WTC11 (cell line): ENCODE measurements around the gene LNX1. TPM values are rescaled to one million over a fixed set of nuclear protein-coding genes. Genes with fewer than 3 reads are reported as not detected.

Experiments used
- ATAC-seq: fragments of 200-7000 bp; cut with Tn5 transposase; 2 replicates; pipeline ENCODE4 v1.10.0; 2021; ENCODE audit warnings: mild to moderate bottlenecking, moderate library complexity
- CTCF ChIA-PET: fragments of 300-600 bp; sonication (Branson Sonifier 250); formaldehyde crosslinking; loops from one replicate; lab custom pipeline; 2021; ENCODE audit warnings: antibody characterized with exemption; lab: Charles Lee
- POLR2A ChIA-PET: fragments of 350-600 bp; sonication (Branson Sonifier 250); formaldehyde crosslinking; loops from one replicate; lab custom pipeline; 2021; ENCODE audit warnings: antibody characterized with exemption; lab: Charles Lee
- DNase-seq: peaks from one replicate; pipeline ENCODE4 v3.0.0; 2021; ENCODE audit warnings: low spot score
- H3K27ac Mint-ChIP-seq: 2 replicates; pipeline ENCODE4 v1.8.0; 2021; ENCODE audit warnings: mixed read lengths
- H3K27me3 Mint-ChIP-seq: 2 replicates; pipeline ENCODE4 v1.8.0; 2021; ENCODE audit warnings: low read depth, mild to moderate bottlenecking, moderate library complexity, mixed read lengths
- H3K36me3 Mint-ChIP-seq: 2 replicates; pipeline ENCODE4 v1.8.0; 2021; ENCODE audit warnings: mixed read lengths
- H3K4me1 Mint-ChIP-seq: 2 replicates; pipeline ENCODE4 v1.8.0; 2022; ENCODE audit warnings: mixed read lengths
- H3K4me3 Mint-ChIP-seq: 2 replicates; pipeline ENCODE4 v1.8.0; 2021; ENCODE audit warnings: mild to moderate bottlenecking, moderate library complexity, mixed read lengths
- H3K9me3 Mint-ChIP-seq: 2 replicates; pipeline ENCODE4 v1.8.0; 2021; ENCODE audit warnings: mixed read lengths
- ATF1 ChIP-seq: sonication (generic); formaldehyde crosslinking; IDR thresholded peaks from 2 replicates; pipeline ENCODE4 v1.8.1; 2023; ENCODE audit warnings: mild to moderate bottlenecking, moderate library complexity, missing genetic modification reagents
- CDX4 ChIP-seq: fragments of 250-450 bp; sonication (Bioruptor Pico); IDR thresholded peaks from 2 replicates; pipeline ENCODE4 v1.9.0; 2021; ENCODE audit warnings: moderate library complexity, mild to moderate bottlenecking, inconsistent platforms, borderline replicate concordance
- GTF2I ChIP-seq: fragments of 250-450 bp; sonication (Bioruptor Pico); conservative IDR thresholded peaks from 2 replicates; pipeline ENCODE4 v1.4.0; 2021; ENCODE audit warnings: mild to moderate bottlenecking
- IRF2 ChIP-seq: sonication (generic); formaldehyde crosslinking; IDR thresholded peaks from 2 replicates; pipeline ENCODE4 v1.8.0; 2022; ENCODE audit warnings: low read depth, missing genetic modification reagents, borderline replicate concordance
- PRRX2 ChIP-seq: fragments of 250-450 bp; sonication (Bioruptor Pico); IDR thresholded peaks from 2 replicates; pipeline ENCODE4 v1.8.0; 2021; ENCODE audit warnings: mild to moderate bottlenecking
- SMAD4 ChIP-seq: sonication (generic); formaldehyde crosslinking; IDR thresholded peaks from 2 replicates; pipeline ENCODE4 v1.8.0; 2022; ENCODE audit warnings: mild to moderate bottlenecking, missing genetic modification reagents
- ZNF232 ChIP-seq: sonication (generic); formaldehyde crosslinking; IDR thresholded peaks from 2 replicates; pipeline ENCODE4 v1.8.0; 2022; ENCODE audit warnings: mild to moderate bottlenecking, missing genetic modification reagents
- total RNA-seq: library from RNA; stranded (reverse); gene quantifications from 3 replicates; pipeline ENCODE4 v1.2.3, GENCODE V29; 2021
- TF ChIP-seq, protein P1 (sequence below): fragments of 200-600 bp; IDR thresholded peaks from 2 replicates; pipeline ENCODE4 v1.8.0; 2022; ENCODE audit warnings: antibody characterized with exemption
- TF ChIP-seq, protein P2 (sequence below): fragments of 250-450 bp; sonication (Bioruptor Pico); IDR thresholded peaks from 2 replicates; pipeline ENCODE4 v1.9.0; 2021; ENCODE audit warnings: mild to moderate bottlenecking
- TF ChIP-seq, protein P3 (sequence below): fragments of 250-450 bp; sonication (Bioruptor Pico); IDR thresholded peaks from 2 replicates; pipeline ENCODE4 v1.9.0; 2021; ENCODE audit warnings: mild to moderate bottlenecking
- TF ChIP-seq, protein P4 (sequence below): sonication (generic); formaldehyde crosslinking; IDR thresholded peaks from 2 replicates; pipeline ENCODE4 v1.8.1; 2023; ENCODE audit warnings: mild to moderate bottlenecking, missing genetic modification reagents, moderate library complexity
- TF ChIP-seq, protein P5 (sequence below): sonication (generic); formaldehyde crosslinking; IDR thresholded peaks from 2 replicates; pipeline ENCODE4 v1.8.0; 2023; ENCODE audit warnings: mild to moderate bottlenecking, missing genetic modification reagents

The LNX1 gene
- total RNA-seq, 1 experiment from 2014 or later = 5.9 TPM

- peaks cover 3% of the 10 kb centered on the region; the same call in 1 of the 2 replicates for H3K9me3 Mint-ChIP-seq
- peak overlapping the region; percentile 63; the same call in 1 of the 2 replicates for H3K4me3 Mint-ChIP-seq
- ChIA-PET POLR2A (interaction anchor here (0.7 kb wide), 1 partner anchor 738 kb away, joined by 7 read pairs; no protein-coding TSS in a partner anchor), CTCF (no interaction called here)
- no peak for DNase-seq
- no peak for ATAC-seq
- no peak overlapping the region for H3K27ac Mint-ChIP-seq
- peaks cover 8% of the 10 kb centered on the region for H3K4me1 Mint-ChIP-seq
- no peaks in the 10 kb centered on the region for H3K27me3 Mint-ChIP-seq
- H3K36me3 Mint-ChIP-seq = peaks cover 3% of the 10 kb centered on the region; the same call in 1 of the 2 replicates
- TF ChIP-seq ATF1 = no peak
- TF ChIP-seq, protein P1, sequence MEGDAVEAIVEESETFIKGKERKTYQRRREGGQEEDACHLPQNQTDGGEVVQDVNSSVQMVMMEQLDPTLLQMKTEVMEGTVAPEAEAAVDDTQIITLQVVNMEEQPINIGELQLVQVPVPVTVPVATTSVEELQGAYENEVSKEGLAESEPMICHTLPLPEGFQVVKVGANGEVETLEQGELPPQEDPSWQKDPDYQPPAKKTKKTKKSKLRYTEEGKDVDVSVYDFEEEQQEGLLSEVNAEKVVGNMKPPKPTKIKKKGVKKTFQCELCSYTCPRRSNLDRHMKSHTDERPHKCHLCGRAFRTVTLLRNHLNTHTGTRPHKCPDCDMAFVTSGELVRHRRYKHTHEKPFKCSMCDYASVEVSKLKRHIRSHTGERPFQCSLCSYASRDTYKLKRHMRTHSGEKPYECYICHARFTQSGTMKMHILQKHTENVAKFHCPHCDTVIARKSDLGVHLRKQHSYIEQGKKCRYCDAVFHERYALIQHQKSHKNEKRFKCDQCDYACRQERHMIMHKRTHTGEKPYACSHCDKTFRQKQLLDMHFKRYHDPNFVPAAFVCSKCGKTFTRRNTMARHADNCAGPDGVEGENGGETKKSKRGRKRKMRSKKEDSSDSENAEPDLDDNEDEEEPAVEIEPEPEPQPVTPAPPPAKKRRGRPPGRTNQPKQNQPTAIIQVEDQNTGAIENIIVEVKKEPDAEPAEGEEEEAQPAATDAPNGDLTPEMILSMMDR = no peak
- no peak for TF ChIP-seq IRF2
- no peak for TF ChIP-seq GTF2I
- TF ChIP-seq ZNF232 = no peak
- TF ChIP-seq, protein P2, sequence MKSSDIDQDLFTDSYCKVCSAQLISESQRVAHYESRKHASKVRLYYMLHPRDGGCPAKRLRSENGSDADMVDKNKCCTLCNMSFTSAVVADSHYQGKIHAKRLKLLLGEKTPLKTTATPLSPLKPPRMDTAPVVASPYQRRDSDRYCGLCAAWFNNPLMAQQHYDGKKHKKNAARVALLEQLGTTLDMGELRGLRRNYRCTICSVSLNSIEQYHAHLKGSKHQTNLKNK (CRISPR knock-in tag) = no peak
- TF ChIP-seq CDX4 (CRISPR knock-in tag) = no peak
- TF ChIP-seq, protein P3, sequence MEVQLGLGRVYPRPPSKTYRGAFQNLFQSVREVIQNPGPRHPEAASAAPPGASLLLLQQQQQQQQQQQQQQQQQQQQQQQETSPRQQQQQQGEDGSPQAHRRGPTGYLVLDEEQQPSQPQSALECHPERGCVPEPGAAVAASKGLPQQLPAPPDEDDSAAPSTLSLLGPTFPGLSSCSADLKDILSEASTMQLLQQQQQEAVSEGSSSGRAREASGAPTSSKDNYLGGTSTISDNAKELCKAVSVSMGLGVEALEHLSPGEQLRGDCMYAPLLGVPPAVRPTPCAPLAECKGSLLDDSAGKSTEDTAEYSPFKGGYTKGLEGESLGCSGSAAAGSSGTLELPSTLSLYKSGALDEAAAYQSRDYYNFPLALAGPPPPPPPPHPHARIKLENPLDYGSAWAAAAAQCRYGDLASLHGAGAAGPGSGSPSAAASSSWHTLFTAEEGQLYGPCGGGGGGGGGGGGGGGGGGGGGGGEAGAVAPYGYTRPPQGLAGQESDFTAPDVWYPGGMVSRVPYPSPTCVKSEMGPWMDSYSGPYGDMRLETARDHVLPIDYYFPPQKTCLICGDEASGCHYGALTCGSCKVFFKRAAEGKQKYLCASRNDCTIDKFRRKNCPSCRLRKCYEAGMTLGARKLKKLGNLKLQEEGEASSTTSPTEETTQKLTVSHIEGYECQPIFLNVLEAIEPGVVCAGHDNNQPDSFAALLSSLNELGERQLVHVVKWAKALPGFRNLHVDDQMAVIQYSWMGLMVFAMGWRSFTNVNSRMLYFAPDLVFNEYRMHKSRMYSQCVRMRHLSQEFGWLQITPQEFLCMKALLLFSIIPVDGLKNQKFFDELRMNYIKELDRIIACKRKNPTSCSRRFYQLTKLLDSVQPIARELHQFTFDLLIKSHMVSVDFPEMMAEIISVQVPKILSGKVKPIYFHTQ (CRISPR knock-in tag) = no peak
- no peak for TF ChIP-seq PRRX2 (CRISPR knock-in tag)
- TF ChIP-seq, protein P4, sequence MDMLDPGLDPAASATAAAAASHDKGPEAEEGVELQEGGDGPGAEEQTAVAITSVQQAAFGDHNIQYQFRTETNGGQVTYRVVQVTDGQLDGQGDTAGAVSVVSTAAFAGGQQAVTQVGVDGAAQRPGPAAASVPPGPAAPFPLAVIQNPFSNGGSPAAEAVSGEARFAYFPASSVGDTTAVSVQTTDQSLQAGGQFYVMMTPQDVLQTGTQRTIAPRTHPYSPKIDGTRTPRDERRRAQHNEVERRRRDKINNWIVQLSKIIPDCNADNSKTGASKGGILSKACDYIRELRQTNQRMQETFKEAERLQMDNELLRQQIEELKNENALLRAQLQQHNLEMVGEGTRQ (CRISPR knock-in tag) = no peak
Measured at GRCh38 chr4:53563824-53564223, 27.5 kb downstream of the LNX1 start.

DNA sequence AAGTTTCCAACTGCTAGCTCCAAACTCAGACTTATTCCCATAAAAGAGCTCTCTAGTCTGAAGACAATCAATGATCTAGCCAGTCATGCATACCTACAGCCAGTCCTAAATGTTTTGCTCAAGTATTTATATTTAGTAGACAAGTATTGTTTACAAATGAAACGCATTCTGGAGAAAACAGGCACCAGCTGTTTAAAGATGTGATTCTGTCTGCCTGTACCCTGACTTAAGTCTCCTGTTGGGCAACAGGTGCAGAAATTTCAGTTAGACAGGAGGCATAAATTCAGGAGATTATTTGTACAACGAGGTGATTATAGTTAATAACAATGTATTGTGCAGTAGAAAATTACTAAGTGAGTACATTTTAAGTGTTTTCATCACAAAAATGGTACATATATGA, 28.9 kb downstream of the LNX1 start:
- peaks cover 1% of the 10 kb centered on the region; the same call in 1 of the 2 replicates for H3K9me3 Mint-ChIP-seq
- ChIA-PET POLR2A (no interaction called here), CTCF (interaction anchor here (1.1 kb wide), 1 partner anchor 56 kb away, joined by 3 read pairs; no protein-coding TSS in a partner anchor)
- peaks cover under 1% of the 10 kb centered on the region; the same call in 1 of the 2 replicates for H3K36me3 Mint-ChIP-seq
- ATAC-seq = no peak
- no peak overlapping the region for H3K4me3 Mint-ChIP-seq
- H3K27me3 Mint-ChIP-seq = no peaks in the 10 kb centered on the region
- H3K4me1 Mint-ChIP-seq = peaks cover 20% of the 10 kb centered on the region
- no peak overlapping the region; the same call in 1 of the 2 replicates for H3K27ac Mint-ChIP-seq
- DNase-seq = no peak
- TF ChIP-seq, protein P5, sequence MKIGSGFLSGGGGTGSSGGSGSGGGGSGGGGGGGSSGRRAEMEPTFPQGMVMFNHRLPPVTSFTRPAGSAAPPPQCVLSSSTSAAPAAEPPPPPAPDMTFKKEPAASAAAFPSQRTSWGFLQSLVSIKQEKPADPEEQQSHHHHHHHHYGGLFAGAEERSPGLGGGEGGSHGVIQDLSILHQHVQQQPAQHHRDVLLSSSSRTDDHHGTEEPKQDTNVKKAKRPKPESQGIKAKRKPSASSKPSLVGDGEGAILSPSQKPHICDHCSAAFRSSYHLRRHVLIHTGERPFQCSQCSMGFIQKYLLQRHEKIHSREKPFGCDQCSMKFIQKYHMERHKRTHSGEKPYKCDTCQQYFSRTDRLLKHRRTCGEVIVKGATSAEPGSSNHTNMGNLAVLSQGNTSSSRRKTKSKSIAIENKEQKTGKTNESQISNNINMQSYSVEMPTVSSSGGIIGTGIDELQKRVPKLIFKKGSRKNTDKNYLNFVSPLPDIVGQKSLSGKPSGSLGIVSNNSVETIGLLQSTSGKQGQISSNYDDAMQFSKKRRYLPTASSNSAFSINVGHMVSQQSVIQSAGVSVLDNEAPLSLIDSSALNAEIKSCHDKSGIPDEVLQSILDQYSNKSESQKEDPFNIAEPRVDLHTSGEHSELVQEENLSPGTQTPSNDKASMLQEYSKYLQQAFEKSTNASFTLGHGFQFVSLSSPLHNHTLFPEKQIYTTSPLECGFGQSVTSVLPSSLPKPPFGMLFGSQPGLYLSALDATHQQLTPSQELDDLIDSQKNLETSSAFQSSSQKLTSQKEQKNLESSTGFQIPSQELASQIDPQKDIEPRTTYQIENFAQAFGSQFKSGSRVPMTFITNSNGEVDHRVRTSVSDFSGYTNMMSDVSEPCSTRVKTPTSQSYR (CRISPR knock-in tag) = no peak
- TF ChIP-seq SMAD4 = no peak
